ENCODE results near the gene CHD2. TPM values are rescaled to one million over a fixed set of nuclear protein-coding genes. Genes with fewer than 3 reads are reported as not detected.

Gene CHD2
- total RNA-seq, 1 experiment from 2014 or later = 85.0 TPM

DNA sequence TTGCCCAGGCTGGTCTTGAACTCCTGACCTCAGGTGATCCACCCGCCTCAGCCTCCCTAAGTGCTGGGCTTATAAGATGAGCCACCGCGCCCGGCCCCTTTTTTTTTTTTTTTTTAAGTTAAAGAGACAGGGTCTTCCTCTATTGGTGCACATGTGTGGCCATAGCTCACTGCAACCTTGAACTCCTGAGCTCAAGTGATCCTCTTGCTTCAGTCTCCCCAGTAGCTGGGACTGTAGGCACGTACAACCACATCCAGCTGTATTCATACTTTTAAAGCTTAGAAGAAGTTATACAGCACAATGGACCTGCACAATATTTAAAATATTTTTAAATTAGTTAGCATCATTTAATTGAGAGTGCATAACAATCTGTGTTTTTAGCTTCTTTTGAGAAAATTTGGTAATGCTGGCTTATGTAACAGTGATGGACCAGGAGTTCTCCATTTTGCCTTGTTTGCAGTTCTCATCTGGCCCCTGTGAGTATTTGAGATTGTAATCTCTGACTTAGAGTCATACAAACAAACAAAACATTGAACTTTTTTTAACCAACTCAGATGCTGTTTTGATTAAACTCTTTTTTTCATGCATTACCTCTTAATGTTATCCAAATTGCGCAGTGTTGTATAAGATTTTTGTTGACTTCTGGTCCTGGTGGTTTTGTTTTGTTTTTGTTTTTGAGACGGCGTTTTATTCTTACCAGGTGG, 33.0 kb downstream of the CHD2 start:
- TF ChIP-seq, protein P1, sequence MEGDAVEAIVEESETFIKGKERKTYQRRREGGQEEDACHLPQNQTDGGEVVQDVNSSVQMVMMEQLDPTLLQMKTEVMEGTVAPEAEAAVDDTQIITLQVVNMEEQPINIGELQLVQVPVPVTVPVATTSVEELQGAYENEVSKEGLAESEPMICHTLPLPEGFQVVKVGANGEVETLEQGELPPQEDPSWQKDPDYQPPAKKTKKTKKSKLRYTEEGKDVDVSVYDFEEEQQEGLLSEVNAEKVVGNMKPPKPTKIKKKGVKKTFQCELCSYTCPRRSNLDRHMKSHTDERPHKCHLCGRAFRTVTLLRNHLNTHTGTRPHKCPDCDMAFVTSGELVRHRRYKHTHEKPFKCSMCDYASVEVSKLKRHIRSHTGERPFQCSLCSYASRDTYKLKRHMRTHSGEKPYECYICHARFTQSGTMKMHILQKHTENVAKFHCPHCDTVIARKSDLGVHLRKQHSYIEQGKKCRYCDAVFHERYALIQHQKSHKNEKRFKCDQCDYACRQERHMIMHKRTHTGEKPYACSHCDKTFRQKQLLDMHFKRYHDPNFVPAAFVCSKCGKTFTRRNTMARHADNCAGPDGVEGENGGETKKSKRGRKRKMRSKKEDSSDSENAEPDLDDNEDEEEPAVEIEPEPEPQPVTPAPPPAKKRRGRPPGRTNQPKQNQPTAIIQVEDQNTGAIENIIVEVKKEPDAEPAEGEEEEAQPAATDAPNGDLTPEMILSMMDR (IDR thresholded peaks at IDR 0.05; ENCODE audit: insufficient read depth in 1 of 2, low read depth in 1 of 2, low read length in 1 of 2, severe bottlenecking in 1 of 2, unreplicated experiment in 1 of 2) = no peak
- Mint-ChIP-seq H3K27ac (ENCODE audit: unreplicated experiment) (no peak overlapping the region), H3K27me3 (ENCODE audit: insufficient read depth, unreplicated experiment) (no peaks in the 10 kb centered on the region), H3K4me3 (ENCODE audit: unreplicated experiment) (no peak overlapping the region), H3K9me3 (ENCODE audit: unreplicated experiment) (no peaks in the 10 kb centered on the region), H3K36me3 (ENCODE audit: insufficient read depth, unreplicated experiment) (peaks cover 98% of the 10 kb centered on the region), H3K4me1 (ENCODE audit: low read depth, unreplicated experiment) (peaks cover 17% of the 10 kb centered on the region)
- no peaks in the 10 kb centered on the region for H3K27me3 ChIP-seq (replicated peaks; ENCODE audit: control insufficient read depth, insufficient read depth, low read length)
- POLR2A ChIA-PET = no interaction called here
- no peaks in the 10 kb centered on the region for H3K9me3 ChIP-seq
- peaks cover 5% of the 10 kb centered on the region for H3K36me3 ChIP-seq (ENCODE audit: control insufficient read depth, insufficient read depth, low read length)
- BruUV-seq (replicated peaks) = no TSS peak
- no peak overlapping the region for H3K4me3 ChIP-seq (ENCODE audit: low read depth, low read length)
- CTCF ChIA-PET = no interaction called here
- H3K4me1 ChIP-seq = peaks cover 14% of the 10 kb centered on the region; the same call in 1 of the 2 replicates
- no peak for DNase-seq
- intact Hi-C loops (cut with micrococcal nuclease; ENCODE audit: unreplicated experiment) = no loop called here

DNA sequence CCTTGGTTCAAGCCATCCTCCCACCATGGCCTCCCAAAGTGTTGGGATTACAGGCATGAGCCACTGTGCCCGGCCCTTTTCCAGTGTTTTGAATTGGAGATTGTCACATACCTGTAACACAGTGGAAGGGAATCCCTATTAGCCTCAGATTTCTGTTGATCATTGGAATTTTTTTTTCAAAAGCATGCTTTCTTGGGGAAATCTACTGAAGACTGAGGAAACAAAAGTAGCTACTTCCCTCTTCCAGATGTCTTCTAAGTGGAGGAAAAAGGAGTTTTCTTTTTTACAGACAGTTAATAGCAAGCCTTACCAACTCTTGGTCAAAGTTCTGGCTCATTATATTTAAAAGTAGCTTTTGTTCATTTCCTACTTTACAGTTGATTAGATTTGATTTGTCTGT, 33.7 kb downstream of the CHD2 start:
- ChIA-PET CTCF (no interaction called here), POLR2A (no interaction called here)
- intact Hi-C loops (cut with micrococcal nuclease; ENCODE audit: unreplicated experiment) = no loop called here

DNA sequence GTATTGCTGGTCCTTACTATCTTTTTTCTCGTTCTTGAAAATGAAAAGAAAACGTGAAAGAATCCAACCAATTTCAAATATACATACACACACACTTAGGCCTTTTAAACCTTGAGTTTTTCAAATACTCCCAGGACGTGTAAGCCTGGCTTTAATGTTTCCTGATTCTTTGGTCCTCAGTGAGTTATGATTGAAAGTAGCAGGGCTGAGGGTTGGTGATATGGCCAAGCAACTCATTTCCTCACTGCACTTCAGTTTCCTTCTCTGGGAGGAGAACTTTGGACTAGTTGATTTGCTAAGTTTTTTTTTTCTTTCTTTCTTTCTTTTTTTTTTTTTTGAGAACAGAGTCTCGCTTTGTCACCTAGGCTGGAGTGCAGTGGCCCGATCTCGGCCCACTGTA, 34.6 kb downstream of the CHD2 start:
- no TSS peak for BruUV-seq (replicated peaks)
- Mint-ChIP-seq H3K27ac (ENCODE audit: unreplicated experiment) (no peak overlapping the region), H3K4me3 (ENCODE audit: unreplicated experiment) (no peak overlapping the region), H3K36me3 (ENCODE audit: insufficient read depth, unreplicated experiment) (peaks cover 98% of the 10 kb centered on the region), H3K4me1 (ENCODE audit: low read depth, unreplicated experiment) (peaks cover 17% of the 10 kb centered on the region), H3K27me3 (ENCODE audit: insufficient read depth, unreplicated experiment) (no peaks in the 10 kb centered on the region), H3K9me3 (ENCODE audit: unreplicated experiment) (no peaks in the 10 kb centered on the region)
- H3K4me3 ChIP-seq (ENCODE audit: low read depth, low read length) = no peak overlapping the region
- TF ChIP-seq, protein P1 (IDR thresholded peaks at IDR 0.05; ENCODE audit: insufficient read depth in 1 of 2, low read depth in 1 of 2, low read length in 1 of 2, severe bottlenecking in 1 of 2, unreplicated experiment in 1 of 2) = no peak
- ChIA-PET POLR2A (no interaction called here), CTCF (no interaction called here)
- peaks cover 4% of the 10 kb centered on the region; the same call in 1 of the 2 replicates for H3K36me3 ChIP-seq (ENCODE audit: control insufficient read depth, insufficient read depth, low read length)
- no peaks in the 10 kb centered on the region for H3K9me3 ChIP-seq
- peaks cover 14% of the 10 kb centered on the region; the same call in 1 of the 2 replicates for H3K4me1 ChIP-seq
- DNase-seq = no peak
- H3K27me3 ChIP-seq (replicated peaks; ENCODE audit: control insufficient read depth, insufficient read depth, low read length) = no peaks in the 10 kb centered on the region
- intact Hi-C loops (cut with micrococcal nuclease; ENCODE audit: unreplicated experiment) = no loop called here

More for the DNA sequence above, 33.7 kb downstream of the CHD2 start:
- Histone ChIP-seq H3K36me3 (ENCODE audit: control insufficient read depth, insufficient read depth, low read length) (peaks cover 5% of the 10 kb centered on the region; the same call in 1 of the 2 replicates), H3K9me3 (no peaks in the 10 kb centered on the region), H3K4me3 (ENCODE audit: low read depth, low read length) (no peak overlapping the region), H3K27me3 (replicated peaks; ENCODE audit: control insufficient read depth, insufficient read depth, low read length) (no peaks in the 10 kb centered on the region), H3K4me1 (peaks cover 14% of the 10 kb centered on the region; the same call in 1 of the 2 replicates)
- Mint-ChIP-seq H3K4me3 (ENCODE audit: unreplicated experiment) (no peak overlapping the region), H3K36me3 (ENCODE audit: insufficient read depth, unreplicated experiment) (peaks cover 98% of the 10 kb centered on the region), H3K4me1 (ENCODE audit: low read depth, unreplicated experiment) (peaks cover 17% of the 10 kb centered on the region), H3K27ac (ENCODE audit: unreplicated experiment) (no peak overlapping the region), H3K27me3 (ENCODE audit: insufficient read depth, unreplicated experiment) (no peaks in the 10 kb centered on the region), H3K9me3 (ENCODE audit: unreplicated experiment) (no peaks in the 10 kb centered on the region)
- BruUV-seq (replicated peaks) = no TSS peak
- TF ChIP-seq, protein P1 (IDR thresholded peaks at IDR 0.05; ENCODE audit: insufficient read depth in 1 of 2, low read depth in 1 of 2, low read length in 1 of 2, severe bottlenecking in 1 of 2, unreplicated experiment in 1 of 2) = no peak
- DNase-seq = no peak

All from Caco-2 (cell line).